Measurements from ENCODE around the gene TOP3A.

TOP3A gene

DNA sequence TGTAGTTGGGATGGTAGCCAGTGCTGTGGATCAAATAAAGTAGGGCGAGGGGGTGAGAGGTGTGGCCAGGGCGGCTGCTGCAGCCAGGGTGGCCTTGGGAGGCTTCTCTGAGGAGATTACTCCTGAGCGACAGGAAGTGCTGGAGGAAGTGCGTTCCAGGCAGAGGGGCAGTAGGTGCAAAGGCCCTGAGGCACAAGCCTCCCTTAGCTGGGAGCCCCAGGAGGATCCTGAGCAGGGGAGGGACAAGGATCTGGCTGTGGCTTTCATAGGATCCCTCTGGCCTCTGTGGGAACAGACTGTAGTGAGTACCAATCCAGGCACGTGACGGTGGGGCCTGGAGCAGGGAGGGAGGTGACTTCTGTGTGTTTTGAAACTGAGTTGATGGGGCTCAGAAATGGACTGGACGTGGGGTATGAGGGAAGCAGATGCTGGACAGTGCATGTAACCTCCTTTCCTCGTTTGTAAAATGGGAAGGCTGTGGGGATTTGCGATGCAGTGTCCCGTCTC lies 86.6 kb downstream of the TOP3A start:
- no peak overlapping the region for H3K27ac ChIP-seq
- no peaks in the 10 kb centered on the region for H3K9me3 ChIP-seq
- H3K4me1 ChIP-seq, result peaks cover 0 to 19% (median 16%) of the 10 kb centered on the region in 4 donors
- H3K36me3 ChIP-seq, result peaks cover 0 to 11% (median 0%) of the 10 kb centered on the region in 3 donors
- H3K4me3 ChIP-seq, result no peak overlapping the region
- intact Hi-C loops (cut with DNase I; ENCODE audit: low total_unique reads), result no loop called here
- DNase-seq, result no peak
- no peaks in the 10 kb centered on the region for H3K27me3 ChIP-seq
- TF ChIP-seq, protein P1, sequence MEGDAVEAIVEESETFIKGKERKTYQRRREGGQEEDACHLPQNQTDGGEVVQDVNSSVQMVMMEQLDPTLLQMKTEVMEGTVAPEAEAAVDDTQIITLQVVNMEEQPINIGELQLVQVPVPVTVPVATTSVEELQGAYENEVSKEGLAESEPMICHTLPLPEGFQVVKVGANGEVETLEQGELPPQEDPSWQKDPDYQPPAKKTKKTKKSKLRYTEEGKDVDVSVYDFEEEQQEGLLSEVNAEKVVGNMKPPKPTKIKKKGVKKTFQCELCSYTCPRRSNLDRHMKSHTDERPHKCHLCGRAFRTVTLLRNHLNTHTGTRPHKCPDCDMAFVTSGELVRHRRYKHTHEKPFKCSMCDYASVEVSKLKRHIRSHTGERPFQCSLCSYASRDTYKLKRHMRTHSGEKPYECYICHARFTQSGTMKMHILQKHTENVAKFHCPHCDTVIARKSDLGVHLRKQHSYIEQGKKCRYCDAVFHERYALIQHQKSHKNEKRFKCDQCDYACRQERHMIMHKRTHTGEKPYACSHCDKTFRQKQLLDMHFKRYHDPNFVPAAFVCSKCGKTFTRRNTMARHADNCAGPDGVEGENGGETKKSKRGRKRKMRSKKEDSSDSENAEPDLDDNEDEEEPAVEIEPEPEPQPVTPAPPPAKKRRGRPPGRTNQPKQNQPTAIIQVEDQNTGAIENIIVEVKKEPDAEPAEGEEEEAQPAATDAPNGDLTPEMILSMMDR (IDR thresholded peaks at IDR 0.05), result no peak

DNA sequence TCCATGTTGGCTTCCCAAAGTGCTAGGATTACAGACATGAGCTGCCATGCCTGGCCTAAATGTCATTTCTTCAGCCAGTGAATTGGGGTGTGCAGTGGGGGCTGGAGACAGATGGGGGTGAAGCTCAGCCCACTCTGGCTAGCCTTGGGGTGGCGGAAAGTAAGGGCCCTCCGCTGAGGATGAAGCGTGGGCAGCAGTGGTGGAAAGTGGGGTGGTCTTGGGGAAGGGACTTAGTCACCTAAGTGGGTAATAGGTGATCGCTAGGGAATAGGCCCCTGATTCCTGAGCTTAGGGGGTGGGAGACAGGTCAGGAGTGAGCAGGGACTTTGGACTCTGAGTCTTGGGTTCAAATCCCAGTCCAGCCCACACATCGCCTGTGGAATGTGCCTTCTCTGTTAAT lies 87.2 kb downstream of the TOP3A start:
- peaks cover 0 to 19% (median 16%) of the 10 kb centered on the region in 4 donors for H3K4me1 ChIP-seq
- no peaks in the 10 kb centered on the region for H3K27me3 ChIP-seq
- intact Hi-C loops (cut with DNase I; ENCODE audit: low total_unique reads), result no loop called here
- TF ChIP-seq, protein P1 (IDR thresholded peaks at IDR 0.05), result no peak
- H3K36me3 ChIP-seq, result peaks cover 0 to 5% (median 0%) of the 10 kb centered on the region in 3 donors
- H3K9me3 ChIP-seq, result no peaks in the 10 kb centered on the region
- H3K4me3 ChIP-seq, result no peak overlapping the region
- no peak for DNase-seq
- H3K27ac ChIP-seq, result no peak overlapping the region

DNA sequence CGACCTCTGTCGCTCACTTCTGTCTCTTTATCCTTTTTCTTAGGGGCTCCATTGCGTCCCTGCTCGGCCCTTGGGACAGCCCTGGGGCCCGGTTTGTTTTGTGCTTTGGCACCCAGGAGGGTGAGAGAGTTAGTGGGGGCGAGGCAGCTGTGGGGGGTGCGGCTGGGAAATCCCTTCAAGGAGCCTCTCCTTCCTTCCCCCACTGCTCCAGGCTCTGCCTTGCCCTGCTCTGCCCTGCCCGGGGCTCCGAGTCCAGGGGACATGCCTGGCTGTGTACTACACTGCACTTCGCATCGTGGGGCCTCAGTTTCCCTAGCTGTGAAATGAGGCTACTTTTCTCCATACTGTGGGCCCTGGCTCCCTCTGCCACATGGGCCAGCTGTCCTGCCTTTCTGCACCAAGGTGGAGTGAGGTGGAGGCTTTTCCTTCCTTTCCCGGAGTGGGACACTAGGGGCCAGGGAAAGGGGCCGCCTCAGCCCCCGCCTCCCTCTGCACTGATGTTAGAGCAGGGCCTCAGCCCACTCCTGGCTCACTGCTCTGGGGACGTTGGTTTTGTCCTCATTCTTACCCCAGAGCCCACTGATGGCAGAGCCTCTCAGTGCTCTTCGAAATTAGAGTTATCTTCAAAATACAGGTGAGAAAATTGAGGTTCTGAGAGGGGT lies 88.4 kb downstream of the TOP3A start:
- H3K4me3 ChIP-seq, result peak overlapping the region; percentile 66 to 76
- no peaks in the 10 kb centered on the region for H3K9me3 ChIP-seq
- TF ChIP-seq, protein P1 (IDR thresholded peaks at IDR 0.05), result no peak
- peak overlapping the region; percentile 58 to 65 for H3K27ac ChIP-seq
- intact Hi-C loops (cut with DNase I; ENCODE audit: low total_unique reads), result no loop called here
- H3K4me1 ChIP-seq, result peaks cover 0 to 19% (median 16%) of the 10 kb centered on the region in 4 donors
- H3K36me3 ChIP-seq, result no peaks in the 10 kb centered on the region
- H3K27me3 ChIP-seq, result no peaks in the 10 kb centered on the region
- no peak for DNase-seq

DNA sequence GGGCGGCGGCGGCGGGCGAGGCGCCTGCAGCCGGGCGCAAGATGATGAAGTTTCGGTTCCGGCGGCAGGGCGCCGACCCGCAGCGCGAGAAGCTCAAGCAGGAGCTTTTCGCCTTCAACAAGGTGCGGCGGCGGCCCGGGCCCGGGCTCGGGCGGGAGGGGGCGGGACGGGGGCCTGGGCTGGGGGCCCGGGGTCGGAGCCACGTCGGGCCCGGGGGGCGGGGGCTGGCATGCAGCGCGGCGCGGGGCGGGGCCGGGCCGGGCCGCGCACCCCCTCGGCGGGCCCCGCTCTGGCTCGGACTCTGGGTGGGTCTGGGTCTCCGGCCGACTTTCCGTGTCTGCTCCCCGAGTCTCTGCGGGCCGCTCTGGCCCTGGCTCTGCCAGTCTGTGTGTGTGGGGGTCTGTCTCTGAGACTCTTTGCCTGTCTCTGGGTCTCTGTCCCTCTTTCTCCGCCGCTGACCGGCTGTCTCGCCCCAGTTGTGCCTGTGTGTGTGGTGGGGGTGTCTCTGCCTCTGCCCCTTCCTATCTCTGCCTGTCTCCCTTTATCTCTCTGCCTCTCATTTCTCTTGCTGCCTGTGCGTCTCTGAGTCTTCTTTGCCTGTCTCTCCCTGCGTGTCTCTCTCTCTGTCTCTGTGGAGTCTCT lies 89.0 kb downstream of the TOP3A start:
- Histone ChIP-seq H3K36me3 (no peaks in the 10 kb centered on the region), H3K4me1 (peaks cover 0 to 19% (median 16%) of the 10 kb centered on the region in 4 donors), H3K4me3 (peak overlapping the region; percentile 66 to 76), H3K27ac (peak overlapping the region; percentile 58 to 65), H3K27me3 (no peaks in the 10 kb centered on the region), H3K9me3 (no peaks in the 10 kb centered on the region)
- DNase-seq, result peak in 1 of 2 donors; percentile 67
- intact Hi-C loops (cut with DNase I; ENCODE audit: low total_unique reads), result no loop called here
- TF ChIP-seq, protein P1 (IDR thresholded peaks at IDR 0.05), result no peak

DNA sequence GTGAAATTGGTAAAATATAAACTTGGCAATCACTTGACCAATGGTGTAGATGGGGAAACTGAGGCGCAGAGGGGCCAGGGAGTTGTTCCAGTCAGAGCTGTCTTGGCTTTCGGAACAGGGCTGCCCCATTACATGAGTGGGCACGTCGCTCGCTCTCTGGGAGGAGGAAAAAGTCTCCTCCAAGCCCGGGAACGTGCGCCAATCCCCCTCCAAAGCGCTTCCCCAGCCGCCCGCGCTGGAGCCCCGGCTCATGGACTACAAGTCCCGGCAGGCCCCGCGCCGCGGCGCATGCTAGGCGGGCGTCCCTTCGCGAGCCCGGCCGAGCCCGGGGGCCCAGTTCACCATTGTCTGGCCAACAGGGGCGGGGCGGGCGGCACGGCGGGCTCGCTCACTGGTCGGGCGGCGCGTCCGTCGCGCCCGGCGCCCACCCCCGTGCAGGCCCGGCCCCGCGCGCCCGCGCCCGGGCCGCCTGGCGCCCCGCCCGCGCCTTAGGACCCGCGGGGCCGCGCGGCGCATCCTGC lies 89.6 kb downstream of the TOP3A start, which contains the start of gene LLGL1:
Gene LLGL1, plus strand, starts transcription at position 515 of the 521 bp plus-strand sequence. CDS start 48 bp downstream, outside the sequence.
- peak; percentile 97 for DNase-seq
- Histone ChIP-seq H3K4me3 (peak within 1 kb of the TSS; percentile 66 to 76), H3K4me1 (peaks cover 0 to 19% (median 16%) of the 10 kb centered on the region in 4 donors), H3K27me3 (no peaks in the 10 kb centered on the region), H3K27ac (peak within 1 kb of the TSS; percentile 58 to 65), H3K9me3 (no peaks in the 10 kb centered on the region), H3K36me3 (no peaks in the 10 kb centered on the region)
- intact Hi-C loops (cut with DNase I; ENCODE audit: low total_unique reads), result no loop called here
- TF ChIP-seq, protein P1 (IDR thresholded peaks at IDR 0.05), result no peak
